Transverse colon (tissue), 4 donors: Measurements from ENCODE around the gene EPHA2. TPM values are rescaled to one million over a fixed set of nuclear protein-coding genes. Genes with fewer than 3 reads are reported as not detected.
"Not testable (repeated sequence)": the region's sequence is repeated elsewhere in the genome, so short reads cannot be mapped to it uniquely, and the experiment has no call there.

ENCODE experiments used
- DNase-seq: peaks from one replicate; pipeline ENCODE4 v3.0.0-alpha.2; 2019
- H3K27ac ChIP-seq, 4 donors: fragments of 200-600 bp; sonication (generic); 2 replicates each; pipeline ENCODE4 v1.5.1; 2016 to 2018; ENCODE audit warnings: inconsistent platforms in 4 of 4
- H3K27me3 ChIP-seq: fragments of 200-600 bp; sonication (generic); 2 replicates; pipeline ENCODE4 v1.5.1; 2017; ENCODE audit warnings: inconsistent platforms
- H3K36me3 ChIP-seq, 4 donors: fragments of 200-600 bp; sonication (generic); 2 replicates each; pipeline ENCODE4 v1.5.1; 2017 to 2019; ENCODE audit warnings: inconsistent platforms in 4 of 4
- H3K4me1 ChIP-seq, 4 donors: fragments of 200-600 bp; sonication (generic); 2 replicates each; pipeline ENCODE4 v1.5.1; 2017 to 2020; ENCODE audit warnings: inconsistent platforms in 4 of 4
- H3K4me3 ChIP-seq, 4 donors: fragments of 200-600 bp; sonication (generic); 1 replicate in 1 of 4; 2 replicates in 3 of 4; pipeline versions ENCODE4 v1.5.1 to v1.6.1; 2017 to 2019; ENCODE audit warnings: inconsistent platforms in 4 of 4
- H3K9me3 ChIP-seq, 2 donors: fragments of 200-600 bp; sonication (generic); 2 replicates each; pipeline ENCODE4 v1.5.1; 2017 to 2019; ENCODE audit warnings: inconsistent platforms in 2 of 2
- CTCF ChIP-seq, 5 experiments: fragments of 200-600 bp in 3 of 5; fragments of 450-650 bp in 2 of 5; sonication (generic) in 3 of 5; IDR thresholded peaks; 1 replicate in 2 of 5; 2 replicates in 3 of 5; pipeline ENCODE4 v1.5.1; 2016 to 2017; ENCODE audit warnings: antibody characterized with exemption in 5 of 5, inconsistent platforms in 3 of 5, mild to moderate bottlenecking in 2 of 5, moderate library complexity in 1 of 5
- EP300 ChIP-seq: sonication (generic); formaldehyde crosslinking; IDR thresholded peaks from one replicate; pipeline ENCODE4 v1.6.1; 2017; ENCODE audit warnings: antibody characterized with exemption, low read depth
- POLR2A ChIP-seq: fragments of 450-650 bp; IDR thresholded peaks from one replicate; pipeline ENCODE4 v1.6.1; 2016; ENCODE audit warnings: antibody characterized with exemption, mild to moderate bottlenecking, moderate library complexity
- POLR2AphosphoS5 ChIP-seq, 3 donors: sonication (generic); formaldehyde crosslinking; IDR thresholded peaks; one replicate each; pipeline ENCODE4 v1.6.1; 2016; ENCODE audit warnings: antibody characterized with exemption in 3 of 3
- WGBS, 2 donors: methylation state at CpG; one replicate each; pipeline ENCODE4 v1.1.5; 2018; ENCODE audit warnings: low coverage in 1 of 2; 5-methylcytosine and 5-hydroxymethylcytosine counted together
- in situ Hi-C, 4 donors: fragments of 200-750 bp; cut with MboI; loops; one replicate each; pipeline versions ENCODE4 v1.15.0 to v1.15.1; 2017; ENCODE audit warnings: low sequenced_read_pairs in 3 of 4, low pct_ligation_motif_present in 1 of 4, low pct_unique_long_range_greater_than_20kb in 1 of 4
- intact Hi-C: fragments of 100-400 bp; cut with DNase I; formaldehyde crosslinking; loops from one replicate; pipeline ENCODE4 v1.15.1; 2023; ENCODE audit warnings: low total_unique reads
- total RNA-seq, 4 donors: library from RNA; depleted of rRNA; stranded (reverse); fragments of >200 nt; gene quantifications; one replicate each; pipeline ENCODE4 v1.1.0, GENCODE V29; 2016

The EPHA2 gene
- total RNA-seq, 4 donors from 2014 or later = 2.6 to 68.8 (median 30.5) TPM

GRCh38 chr1:16111771-16112595 is 43.9 kb downstream of the EPHA2 start:
- Histone ChIP-seq H3K27me3 (no peaks in the 10 kb centered on the region), H3K4me3 (no peak overlapping the region), H3K27ac (no peak overlapping the region), H3K9me3 (peaks cover 6 to 7% of the 10 kb centered on the region in 2 donors), H3K36me3 (no peaks in the 10 kb centered on the region), H3K4me1 (no peaks in the 10 kb centered on the region)
- 38 to 61% methylated on average over 1 to 15 of the region's 15 CpGs for WGBS, 2 donors
- TF ChIP-seq POLR2AphosphoS5 (IDR thresholded peaks at IDR 0.05) (no peak), POLR2A (no peak), CTCF (IDR thresholded peaks at IDR 0.05) (no peak), EP300 (no peak)
- intact Hi-C loops (no loop called here), in situ Hi-C loops (no loop called here)
- no peak for DNase-seq

GRCh38 chr1:16110884-16111283 is 45.0 kb downstream of the EPHA2 start:
- peaks cover 6 to 7% of the 10 kb centered on the region in 2 donors for H3K9me3 ChIP-seq
- no peak for DNase-seq
- H3K27ac ChIP-seq = no peak overlapping the region
- WGBS, 2 donors = 89% methylated on average over 6 of the region's 7 CpGs; no CpG with 5 or more reads in 1 of the 2 donors
- TF ChIP-seq CTCF (IDR thresholded peaks at IDR 0.05) = no peak
- no peak for TF ChIP-seq POLR2A
- no peak for TF ChIP-seq POLR2AphosphoS5 (IDR thresholded peaks at IDR 0.05)
- no peak for TF ChIP-seq EP300
- H3K27me3 ChIP-seq = no peaks in the 10 kb centered on the region
- no peaks in the 10 kb centered on the region for H3K4me1 ChIP-seq
- no peaks in the 10 kb centered on the region for H3K36me3 ChIP-seq
- H3K4me3 ChIP-seq = no peak overlapping the region
- intact Hi-C loops (no loop called here), in situ Hi-C loops (no loop called here)

- TF ChIP-seq EP300 = no peak
- TF ChIP-seq POLR2A = no peak
- no peak for TF ChIP-seq POLR2AphosphoS5 (IDR thresholded peaks at IDR 0.05)
- TF ChIP-seq CTCF (IDR thresholded peaks at IDR 0.05) = no peak
- H3K27me3 ChIP-seq = no peaks in the 10 kb centered on the region
- 85 to 87% methylated on average over 3 to 6 of the region's 6 CpGs for WGBS, 2 donors
- H3K4me1 ChIP-seq = no peaks in the 10 kb centered on the region
- H3K36me3 ChIP-seq = no peaks in the 10 kb centered on the region
- H3K9me3 ChIP-seq = peaks cover 6 to 7% of the 10 kb centered on the region in 2 donors
- no peak overlapping the region for H3K27ac ChIP-seq
- in situ Hi-C loops = no loop called here
- H3K4me3 ChIP-seq = no peak overlapping the region
- DNase-seq = no peak
- intact Hi-C loops = no loop called here
Observed at GRCh38 chr1:16110456-16110855, 45.4 kb downstream of the EPHA2 start.

GRCh38 chr1:16109571-16109970 is 46.3 kb downstream of the EPHA2 start:
- Histone ChIP-seq H3K4me1 (no peaks in the 10 kb centered on the region), H3K9me3 (peaks cover 6 to 7% of the 10 kb centered on the region in 2 donors), H3K36me3 (no peaks in the 10 kb centered on the region), H3K27ac (no peak overlapping the region), H3K27me3 (no peaks in the 10 kb centered on the region), H3K4me3 (no peak overlapping the region)
- TF ChIP-seq POLR2A (no peak), POLR2AphosphoS5 (IDR thresholded peaks at IDR 0.05) (no peak), CTCF (IDR thresholded peaks at IDR 0.05) (no peak), EP300 (no peak)
- intact Hi-C loops (no loop called here), in situ Hi-C loops (no loop called here)
- WGBS, 2 donors = 87% methylated on average over 1 of the region's 1 CpG; no CpG with 5 or more reads in 1 of the 2 donors
- DNase-seq = no peak

GRCh38 chr1:16107039-16107438 is 48.8 kb downstream of the EPHA2 start:
- H3K4me1 ChIP-seq, H3K27ac ChIP-seq, DNase-seq, H3K27me3 ChIP-seq, H3K9me3 ChIP-seq, in situ Hi-C loops, H3K36me3 ChIP-seq, intact Hi-C loops, H3K4me3 ChIP-seq: not testable (repeated sequence)
- WGBS, 2 donors = 45 to 56% methylated on average over 5 of the region's 5 CpGs
